Stimulated activated naive CD4-positive, alpha-beta T cell treated with Interleukin-2 at 50 U/mL for 16 hours (primary cell): ENCODE data around the gene GRID1.
A peak's percentile ranks its signal among the peaks of the same experiment; 100 is the strongest.

Source experiments
- DNase-seq: peaks from one replicate; lab custom pipeline; 2025; lab: John Stamatoyannopoulos, UW

The GRID1 gene

DNA sequence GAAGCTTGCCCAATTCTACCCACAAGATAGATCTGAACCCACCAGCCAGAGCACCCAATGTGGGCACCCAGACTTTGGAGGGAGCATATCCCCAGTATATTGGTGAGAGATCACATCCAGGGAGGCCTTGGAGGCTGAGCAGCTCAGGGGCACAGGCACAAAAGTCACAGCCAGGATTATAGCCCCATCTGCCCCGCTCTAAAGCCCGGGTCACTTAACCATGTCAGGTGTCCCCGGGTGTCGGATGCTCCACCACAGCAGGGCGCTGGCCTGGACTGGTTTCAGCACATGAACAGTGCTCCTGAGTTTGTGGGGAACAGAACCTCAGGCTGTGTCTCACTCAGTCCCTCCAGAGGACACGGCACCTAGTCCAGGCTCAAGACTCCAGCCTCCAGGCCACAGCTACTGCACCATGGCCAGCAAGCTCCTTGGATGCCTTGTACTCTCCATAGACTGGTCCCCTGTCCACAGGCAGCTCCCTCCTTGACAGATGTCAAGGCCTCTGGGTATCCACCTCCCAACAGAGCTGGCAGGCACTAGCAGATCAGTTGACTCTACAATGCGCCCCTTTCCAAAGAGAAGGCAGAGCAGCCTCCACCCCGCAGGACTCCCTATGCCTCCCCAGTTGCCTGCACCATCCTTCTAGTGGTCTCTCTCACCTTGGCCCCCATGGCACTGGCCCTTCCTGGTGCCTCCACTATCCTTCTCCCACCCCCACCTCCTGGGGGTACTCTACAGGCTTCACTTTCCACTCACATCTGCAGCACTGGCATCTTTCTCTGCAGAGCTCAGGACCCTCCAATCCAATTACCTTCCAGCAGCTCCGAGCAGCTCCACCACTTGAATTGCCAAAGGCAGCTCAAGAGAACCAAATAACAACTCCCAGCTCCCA is 306.0 kb downstream of the GRID1 start:
- no peak for DNase-seq

DNA sequence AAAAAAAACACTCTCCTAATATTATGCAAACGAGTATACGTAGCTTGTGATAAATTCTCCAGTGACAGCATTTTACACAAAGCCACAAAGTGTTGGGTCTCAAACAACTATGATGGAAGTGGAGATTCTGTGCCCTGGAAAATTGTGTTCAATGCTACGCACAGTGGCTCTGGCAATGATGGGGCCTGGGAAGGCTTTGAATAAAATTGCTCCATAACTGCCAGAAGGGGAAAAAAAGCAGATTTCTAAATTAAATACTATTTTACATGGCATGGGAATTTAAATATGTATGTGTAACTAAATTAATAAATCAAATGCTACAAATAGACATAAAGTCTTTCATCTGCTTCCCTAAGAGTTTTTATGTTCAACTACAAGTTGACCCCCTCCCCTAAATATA is 306.7 kb downstream of the GRID1 start:
- no peak for DNase-seq

DNA sequence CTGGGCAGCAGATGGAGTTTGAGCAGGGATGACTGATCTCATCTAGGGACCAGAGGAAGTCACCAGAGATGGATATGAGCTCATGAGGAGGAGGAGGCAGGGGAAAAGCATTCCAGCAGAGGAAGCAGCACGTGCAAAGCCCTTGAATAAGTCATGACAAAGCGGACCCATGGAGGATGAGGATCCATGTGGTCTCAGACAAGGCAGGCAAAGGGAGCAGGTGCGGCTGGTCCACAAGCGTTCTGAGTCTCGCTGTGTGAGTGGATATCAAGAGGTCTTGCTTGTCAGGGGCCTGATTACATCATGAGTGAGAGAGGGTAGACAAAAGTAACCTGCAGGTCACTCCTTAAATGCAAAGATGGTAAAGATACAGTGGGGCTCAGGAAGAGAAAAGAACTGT is 307.6 kb downstream of the GRID1 start:
- DNase-seq: no peak

DNA sequence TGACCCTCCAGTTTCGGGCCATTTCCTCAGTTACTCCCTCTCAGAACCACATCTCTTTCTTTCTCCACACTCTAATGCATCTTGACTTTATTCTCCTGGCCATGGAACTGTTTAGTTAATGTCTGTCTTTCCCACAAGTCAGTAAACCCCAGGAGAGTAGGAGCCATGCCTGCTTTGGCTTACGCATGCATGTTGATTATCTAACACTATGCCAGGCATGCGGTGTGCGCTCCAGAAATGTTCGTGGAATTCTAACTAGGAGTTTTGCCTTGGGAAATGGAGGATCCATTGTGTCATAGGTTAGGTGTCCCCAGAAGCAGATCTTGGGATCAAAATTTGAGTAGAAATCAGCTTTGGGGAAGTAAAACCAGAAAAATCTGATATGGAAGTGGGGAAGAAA is 308.9 kb downstream of the GRID1 start:
- no peak for DNase-seq

DNA sequence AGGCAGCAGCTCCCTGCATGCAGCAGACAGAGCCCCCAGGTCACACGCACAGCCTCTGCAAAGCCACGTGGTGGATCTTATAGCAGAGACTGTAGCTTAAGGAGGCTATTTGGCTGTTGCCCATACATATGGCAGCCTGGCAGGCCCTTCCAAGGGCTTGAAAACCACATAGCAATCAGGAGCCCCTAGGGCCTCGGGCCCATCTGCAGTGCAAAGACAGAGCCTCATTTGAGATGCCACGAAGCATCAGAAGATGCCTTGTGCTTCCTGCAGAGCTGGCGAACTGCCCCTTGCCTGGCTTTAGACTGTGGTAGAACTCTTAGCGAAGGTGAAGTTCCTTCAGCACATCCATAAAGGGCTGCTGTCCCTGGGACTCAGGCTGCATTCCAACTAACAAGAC is 309.9 kb downstream of the GRID1 start:
- no peak for DNase-seq

DNA sequence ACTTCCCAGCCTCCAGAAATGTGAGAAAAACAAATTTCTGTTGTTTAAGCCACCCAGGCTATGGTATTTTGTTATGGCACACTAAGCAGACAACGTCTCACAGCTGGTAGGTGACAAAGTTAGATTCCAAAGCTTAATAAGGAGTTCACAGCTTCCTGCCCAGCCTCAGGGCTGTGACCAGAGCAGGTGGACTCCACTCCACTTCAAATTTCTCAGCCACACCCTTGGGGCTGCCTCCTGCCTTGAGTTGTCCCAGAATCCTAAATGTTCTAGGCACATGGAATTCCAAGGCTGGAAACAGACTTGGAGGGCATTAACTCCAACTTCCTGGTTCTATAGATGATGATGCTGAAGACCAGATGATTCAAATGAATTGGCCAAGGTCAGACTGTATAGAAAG is 310.7 kb downstream of the GRID1 start:
- DNase-seq: no peak

DNA sequence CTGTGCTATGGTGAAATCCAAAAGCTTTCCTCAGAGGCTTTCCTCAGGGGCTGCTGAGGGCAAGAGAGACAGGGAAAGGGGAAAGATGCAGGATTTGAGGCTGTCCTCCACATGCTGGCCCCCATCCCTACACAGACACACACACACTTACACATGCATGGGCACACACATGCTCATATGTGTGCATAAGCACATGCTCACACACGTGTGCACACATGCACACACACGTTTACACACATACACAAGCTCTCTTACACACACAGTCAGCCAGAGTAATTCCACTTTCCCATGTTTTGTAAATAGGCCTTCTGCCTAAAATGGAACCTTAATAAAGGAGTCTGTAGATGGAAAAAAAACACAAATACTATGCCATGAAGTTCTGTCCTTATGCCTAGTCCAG is 312.9 kb downstream of the GRID1 start:
- no peak for DNase-seq

DNA sequence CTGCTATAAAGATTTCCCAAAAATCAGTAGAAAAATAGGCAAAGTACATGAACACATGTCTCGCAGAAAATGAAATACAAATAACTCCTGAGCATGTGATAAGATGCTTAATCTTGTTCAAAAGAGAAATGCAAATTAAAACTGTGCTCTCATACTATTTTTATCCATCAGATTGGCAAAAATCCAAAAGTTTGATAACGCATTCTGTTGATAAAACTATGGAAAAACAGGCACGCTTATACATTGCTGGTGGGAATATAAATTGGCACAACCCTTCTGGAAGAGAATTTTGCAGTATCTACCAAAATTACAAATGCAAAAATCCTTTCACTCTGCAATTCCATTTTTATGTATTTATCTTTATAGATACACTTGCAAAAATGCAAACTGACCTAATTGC is 315.0 kb downstream of the GRID1 start:
- DNase-seq: no peak

DNA sequence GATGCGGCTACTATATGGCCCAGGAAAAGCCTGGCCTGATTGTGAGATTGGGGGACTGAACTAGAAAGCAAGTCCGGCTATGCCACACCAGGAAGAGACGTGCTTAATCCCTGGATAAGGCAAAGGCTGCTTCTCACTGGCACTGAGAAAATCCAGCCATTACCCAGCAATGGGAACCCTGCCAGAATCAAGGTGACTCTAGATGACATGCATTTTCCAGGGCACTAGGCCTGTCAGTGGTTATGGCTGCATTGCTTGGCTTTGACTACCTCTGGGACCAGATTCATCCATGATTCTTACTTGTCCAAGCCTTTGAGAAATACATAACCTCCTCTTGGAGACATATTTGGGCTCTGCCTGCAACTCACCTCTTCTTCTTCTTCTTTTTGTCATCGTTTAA is 317.2 kb downstream of the GRID1 start:
- DNase-seq: no peak

DNA sequence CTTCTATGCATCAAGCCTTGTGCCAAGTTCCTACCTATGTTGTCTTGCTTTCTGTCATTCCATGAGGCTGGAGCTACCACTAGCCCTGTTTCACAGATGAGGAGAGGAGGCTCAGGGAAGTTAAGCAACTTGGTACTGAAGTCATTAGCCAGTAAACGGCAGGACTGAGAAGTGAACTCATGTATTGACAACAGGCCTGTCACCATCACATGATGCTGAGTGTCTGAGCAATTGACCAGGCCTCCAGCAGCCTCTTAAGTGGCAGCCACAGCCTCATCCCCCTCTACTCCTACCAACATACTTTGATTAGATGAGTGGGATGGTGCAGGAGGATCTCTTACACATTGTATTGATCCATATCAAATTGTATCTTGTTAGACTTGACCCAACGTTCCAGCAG is 317.6 kb downstream of the GRID1 start:
- no peak for DNase-seq

DNA sequence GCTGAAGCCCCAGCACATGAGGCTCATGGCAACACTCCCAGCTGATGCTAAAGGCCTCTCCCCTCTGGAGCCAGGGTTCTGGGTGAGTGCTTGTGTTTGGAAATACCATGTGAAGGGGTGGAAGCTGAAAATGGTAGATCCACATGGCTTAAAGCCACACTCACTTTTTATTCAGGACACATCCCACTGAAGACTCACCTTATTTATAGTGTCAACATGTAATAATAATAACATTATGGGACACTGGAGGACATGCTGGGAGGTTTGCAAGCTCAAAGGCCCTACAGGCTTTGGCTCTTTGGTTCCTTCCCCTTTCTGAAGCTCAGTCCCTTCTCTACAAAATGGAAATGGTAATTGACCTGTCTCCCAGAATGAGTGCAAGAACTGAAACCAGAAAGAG is 318.0 kb downstream of the GRID1 start:
- no peak for DNase-seq

DNA sequence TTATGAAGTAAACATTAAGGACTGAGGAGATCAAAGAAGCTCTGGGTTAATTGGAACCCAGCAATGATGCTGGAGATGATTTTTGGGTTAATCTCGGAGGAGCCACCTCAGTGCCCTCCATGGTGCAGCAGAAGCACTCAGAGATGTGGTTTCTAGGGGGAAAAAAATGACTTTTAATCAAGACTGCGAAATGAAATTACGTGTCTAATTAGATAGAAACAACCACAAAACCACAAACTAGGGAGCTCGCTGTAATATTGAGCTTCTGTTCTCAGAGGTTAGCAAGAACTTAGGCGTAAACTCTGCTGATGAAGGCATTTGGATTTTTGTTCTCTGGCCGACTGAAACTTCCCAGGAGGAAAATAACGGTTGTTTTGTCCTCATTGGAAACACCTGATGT is 319.0 kb downstream of the GRID1 start:
- DNase-seq: peak; percentile 24

DNA sequence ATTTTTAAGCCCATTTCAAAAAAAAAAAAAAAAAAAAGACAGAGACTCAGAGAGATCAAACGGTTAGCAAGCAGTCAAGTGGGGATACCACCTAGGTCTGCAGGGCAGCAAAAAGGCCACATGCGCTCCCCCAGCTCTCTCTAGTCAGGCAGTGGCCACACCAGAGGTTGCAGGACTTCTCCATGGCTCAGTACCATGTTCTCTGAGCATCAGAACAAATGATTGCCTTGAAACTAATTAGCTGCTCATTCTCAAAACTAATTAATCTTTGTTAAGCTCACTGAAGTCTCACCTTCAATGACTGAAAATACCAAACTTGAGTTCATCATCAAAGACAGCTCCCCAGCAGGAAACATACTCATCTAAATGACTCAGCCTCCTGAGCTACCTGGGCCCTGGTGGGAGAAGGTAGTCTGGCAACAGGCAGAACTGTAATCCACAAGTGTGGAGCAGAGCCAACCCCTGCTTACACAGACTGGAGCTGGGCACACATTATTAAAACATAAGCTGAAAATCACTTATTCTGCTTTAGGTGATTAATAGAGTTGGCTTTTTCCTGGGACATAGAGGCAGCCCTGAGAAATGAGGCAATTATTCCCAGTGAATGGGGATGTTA is 319.6 kb downstream of the GRID1 start:
- DNase-seq: no peak

DNA sequence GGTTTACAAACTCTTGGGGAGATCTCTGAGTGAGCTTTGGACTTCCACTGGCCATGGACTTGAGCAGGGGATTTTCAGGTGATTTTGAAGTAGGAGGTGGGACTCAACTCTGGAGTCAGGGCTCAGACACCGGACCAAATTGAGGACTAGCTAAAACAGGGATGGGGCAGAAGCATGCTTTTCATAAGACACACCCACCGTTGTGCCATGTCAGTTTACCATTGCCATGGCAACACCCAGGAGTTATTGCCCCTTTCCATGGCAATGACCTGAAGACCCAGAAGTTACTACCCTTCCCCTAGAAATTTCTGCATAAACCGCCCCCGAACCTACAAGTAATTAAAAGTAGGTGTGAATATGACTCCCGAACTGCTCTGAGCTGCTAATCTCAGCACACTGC is 320.7 kb downstream of the GRID1 start:
- no peak for DNase-seq

DNA sequence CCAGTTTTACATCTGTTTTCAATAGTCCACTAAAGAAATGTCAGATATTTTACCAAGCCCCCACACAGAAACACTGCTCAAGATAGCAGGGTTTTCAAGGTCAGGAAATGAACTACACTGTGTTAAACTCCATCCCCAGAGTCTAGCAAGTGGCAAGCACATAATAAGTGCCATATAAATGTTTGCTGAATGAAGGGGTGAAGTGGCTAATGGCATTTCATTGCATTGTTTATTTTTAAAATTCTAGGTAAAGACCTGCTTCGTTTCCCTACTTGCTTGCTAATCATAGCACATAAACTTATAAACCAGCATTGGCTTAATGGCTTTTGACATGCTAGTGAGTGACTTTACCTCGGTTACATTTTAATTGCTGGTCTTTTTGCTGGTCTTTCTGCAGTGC is 322.6 kb downstream of the GRID1 start:
- DNase-seq: no peak

DNA sequence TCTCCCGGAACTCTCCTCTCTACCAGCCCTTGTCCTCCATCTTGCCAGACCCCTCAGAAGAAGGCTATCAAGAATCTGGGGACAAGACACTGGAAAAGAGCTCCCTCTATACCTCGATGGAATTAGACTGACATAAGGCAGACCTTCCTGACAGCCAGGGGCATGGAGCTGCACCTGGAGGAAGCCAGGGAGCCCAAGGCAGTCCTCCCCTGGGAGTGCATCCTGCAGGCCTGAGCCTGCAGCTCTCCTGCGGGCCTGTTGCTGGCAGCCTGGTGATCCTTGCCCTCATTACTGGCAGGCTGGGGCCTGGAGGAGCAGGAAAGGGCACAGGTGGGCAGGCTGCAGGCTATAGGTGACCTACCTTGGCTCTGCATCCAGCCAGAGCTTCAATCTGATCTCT is 323.4 kb downstream of the GRID1 start:
- no peak for DNase-seq

DNA sequence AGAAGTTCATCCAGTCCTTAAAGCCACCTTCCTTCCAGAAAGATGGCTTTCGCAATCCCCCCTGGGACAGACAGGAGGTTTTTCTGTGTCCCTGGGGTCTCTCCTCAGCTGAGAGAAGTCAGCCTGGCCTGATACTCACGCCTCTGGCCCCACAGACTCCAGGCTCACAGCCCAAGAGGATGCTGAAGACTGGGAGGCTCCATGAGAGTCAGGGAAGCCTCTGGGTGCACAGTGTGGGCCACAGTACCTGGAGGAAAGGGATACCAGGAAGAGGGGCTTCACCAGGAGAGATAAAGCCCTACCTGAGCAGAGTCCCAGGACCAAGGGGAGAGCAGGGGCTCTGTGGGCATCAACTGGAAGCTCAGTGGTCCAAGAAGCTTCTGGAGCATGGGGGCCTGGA is 324.4 kb downstream of the GRID1 start:
- DNase-seq: no peak

DNA sequence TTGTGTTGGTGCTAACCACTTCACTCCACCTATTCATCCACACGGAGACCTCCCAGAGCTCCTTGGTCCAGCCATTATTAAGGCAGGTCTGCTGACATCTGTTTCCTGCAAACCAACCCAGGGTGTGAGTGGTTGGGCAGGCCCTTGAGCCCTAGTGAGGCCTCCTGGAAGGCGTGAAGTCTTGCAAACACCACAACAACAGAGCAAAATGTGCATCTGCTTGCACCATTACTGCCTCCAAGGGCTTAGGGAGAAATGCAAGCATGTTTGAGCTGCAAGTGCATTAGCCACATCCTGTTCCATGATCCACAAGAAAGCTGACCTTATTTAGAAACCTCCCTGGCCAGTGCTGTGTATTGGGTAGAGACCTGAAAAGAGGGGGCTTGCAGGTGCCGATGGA is 325.5 kb downstream of the GRID1 start:
- no peak for DNase-seq

DNA sequence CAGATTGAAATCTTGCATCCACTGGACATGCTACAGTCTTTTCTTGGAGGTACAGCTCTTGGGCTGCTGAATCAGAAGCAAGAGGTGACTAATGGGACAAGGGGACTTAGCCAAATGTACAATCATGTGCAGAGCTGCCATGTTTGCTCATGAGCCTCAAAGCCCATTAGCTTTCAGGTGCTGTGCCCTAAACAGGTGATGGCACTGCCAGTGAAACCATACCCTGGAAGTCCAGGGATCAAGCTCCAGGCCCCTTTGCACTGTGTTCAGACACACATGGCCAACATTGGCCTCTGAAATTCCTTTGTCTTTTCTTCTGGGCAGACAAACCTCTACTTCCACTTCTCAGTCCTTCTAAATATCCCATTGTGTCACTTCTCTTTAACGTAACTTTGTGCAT is 328.2 kb downstream of the GRID1 start:
- DNase-seq: no peak

DNA sequence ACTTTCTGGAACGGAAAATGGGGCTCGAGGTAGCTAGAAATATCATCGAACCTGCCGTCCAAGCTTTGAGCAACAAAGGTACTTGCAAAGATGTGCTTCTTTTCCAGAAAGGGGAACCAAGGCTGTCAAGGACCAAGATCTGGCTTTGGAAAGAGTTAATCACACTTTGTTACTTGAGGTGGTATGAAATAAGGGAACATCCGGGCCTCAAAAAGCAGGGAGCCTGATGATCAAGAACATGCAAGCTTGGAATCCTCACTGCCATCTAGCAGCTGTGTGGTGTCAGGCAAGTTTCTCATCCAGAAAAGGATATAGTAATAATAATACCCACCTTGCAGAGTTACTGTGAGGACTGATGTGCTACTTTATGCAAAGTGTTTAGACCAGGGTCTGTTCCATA is 329.5 kb downstream of the GRID1 start:
- DNase-seq: no peak

DNA sequence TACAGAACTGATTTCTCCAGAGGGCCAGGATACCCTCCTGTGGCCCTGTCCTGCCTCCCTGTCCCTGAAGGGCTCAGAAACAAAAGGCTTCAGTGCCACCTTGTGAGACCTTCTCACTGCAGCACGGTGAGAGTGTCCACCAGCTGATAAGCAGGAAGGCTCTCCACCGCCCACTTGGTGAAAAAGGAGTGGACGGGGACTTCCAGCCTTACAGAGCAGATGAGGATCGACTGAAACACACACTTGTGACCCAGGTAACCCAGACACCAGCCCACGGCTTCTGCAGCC is 330.1 kb downstream of the GRID1 start:
- DNase-seq: no peak

DNA sequence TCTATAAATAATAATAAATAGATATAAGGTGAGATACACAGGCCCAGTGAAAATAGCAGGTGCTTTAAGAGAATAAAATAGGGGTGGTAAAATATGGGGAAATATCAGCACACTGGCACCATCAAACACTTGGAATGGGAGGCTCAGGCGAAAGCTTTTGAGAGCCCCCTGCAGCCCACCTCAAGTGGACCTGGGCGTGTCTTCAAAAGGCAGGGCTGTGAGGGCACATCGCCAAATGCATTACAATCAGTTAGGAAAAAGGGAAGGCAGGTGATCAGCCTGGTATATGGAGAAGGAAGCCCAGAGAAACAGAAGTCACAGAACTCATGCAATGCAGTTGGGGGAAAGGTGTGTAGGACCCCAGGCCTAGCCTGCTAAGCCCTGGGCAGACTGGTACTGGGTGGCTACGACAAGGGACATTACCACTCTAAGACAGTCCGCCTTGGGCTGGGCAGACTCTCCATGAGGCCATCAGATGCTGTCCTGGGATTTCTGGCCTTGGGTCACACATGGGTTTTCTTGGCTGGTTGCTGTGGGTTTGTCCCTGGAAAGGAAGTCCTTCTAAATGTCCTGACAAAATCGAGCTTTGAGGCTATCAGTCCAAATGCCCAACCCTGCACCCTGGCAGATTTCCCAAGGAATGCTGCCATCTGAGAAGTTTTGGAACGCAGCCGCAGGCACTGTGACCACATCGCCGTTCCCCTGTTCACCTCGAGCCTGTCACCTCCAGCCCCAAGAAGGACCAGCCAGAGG is 330.6 kb downstream of the GRID1 start:
- no peak for DNase-seq

DNA sequence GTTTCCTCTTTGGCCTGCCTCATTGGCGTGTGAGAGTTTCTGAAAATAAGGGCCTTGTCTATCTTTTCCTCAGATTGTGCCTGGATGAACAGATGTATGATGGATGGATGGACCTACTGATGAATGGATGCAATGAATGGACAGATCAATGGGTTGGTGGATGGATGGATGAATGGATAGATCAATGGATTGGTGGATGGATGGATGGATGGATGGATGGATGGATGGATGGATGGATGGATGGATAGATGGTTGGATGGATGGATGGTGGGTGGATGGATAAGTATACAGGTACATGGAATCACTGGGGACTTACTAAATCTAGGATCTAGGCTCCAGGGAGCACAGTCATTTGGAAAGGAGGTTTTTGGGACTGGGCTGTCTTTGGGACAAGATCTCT is 331.9 kb downstream of the GRID1 start:
- no peak for DNase-seq
